HL-60/S4 (cell line): ENCODE data around the gene GPR155.
"Not testable (repeated sequence)": the region's sequence is repeated elsewhere in the genome, so short reads cannot be mapped to it uniquely, and the experiment has no call there.

ENCODE experiments used
- in situ Hi-C: fragments of 300-500 bp; cut with MboI; formaldehyde crosslinking; loops from 2 replicates; pipeline ENCODE4 v1.14.3; 2022; ENCODE audit warnings: low sequenced_read_pairs

The GPR155 gene

DNA sequence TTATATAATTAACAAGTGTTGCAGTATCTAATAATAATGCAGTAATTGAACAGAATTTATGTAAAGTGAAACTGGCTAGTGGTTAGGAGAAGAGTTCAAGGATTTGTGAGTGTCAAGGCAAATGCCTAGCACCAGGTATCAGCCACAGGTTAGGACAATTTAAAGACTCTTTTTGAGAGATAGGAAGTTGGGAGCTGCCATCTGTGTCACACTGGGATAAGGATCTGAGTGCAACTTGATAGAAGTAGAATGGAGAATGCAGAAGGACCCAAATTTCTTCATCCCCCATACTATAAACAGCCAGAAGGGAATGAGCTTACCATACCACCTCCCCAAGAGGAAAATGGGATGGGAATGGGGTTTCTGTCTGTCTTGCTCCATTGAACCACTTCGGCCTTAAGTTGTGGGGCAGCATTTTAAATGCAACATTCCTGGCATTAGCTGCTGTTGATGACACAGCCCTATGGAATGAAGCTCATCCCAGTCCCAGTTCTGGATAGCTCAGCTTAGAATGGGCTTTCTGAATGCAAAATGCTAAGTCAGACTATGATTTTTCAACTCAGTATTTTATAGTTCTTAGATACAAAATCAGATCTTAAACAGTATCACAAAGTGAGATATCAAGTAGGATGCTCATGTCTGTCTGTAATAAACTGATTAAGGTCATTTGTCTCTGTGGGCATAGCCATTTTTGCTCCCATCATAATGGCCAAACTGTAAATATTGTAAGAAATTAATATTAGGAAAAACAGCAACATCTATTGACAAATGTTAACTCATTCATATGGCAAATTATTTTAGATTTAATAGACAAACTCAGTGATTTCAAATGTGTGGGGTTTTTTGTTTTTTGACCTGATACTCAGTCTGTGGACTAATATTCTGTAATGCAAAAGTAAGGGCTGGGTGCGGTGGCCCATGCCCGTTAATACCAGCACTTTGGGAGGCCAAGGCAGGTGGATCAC is 44.0 kb downstream of the GPR155 start:
- in situ Hi-C loops, result no loop called here

DNA sequence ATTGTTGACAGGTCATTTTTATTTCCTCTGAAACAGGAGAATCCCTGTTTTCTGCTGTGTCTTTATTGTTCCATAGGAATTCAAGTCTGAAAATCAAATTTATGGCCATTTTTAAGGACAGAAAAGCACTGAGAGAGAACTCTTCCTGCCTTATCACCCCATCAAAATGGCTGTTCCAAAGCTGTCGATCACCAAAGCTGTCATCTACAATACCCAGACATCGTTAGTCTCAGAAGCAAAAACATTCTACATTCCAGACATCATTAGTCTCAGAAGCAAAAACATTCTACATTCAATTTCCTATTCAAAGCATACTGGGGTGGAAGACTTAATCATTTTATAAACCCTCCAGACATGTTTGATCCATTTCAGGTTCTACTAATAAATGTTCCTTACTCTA is 46.9 kb downstream of the GPR155 start:
- in situ Hi-C loops, result no loop called here

DNA sequence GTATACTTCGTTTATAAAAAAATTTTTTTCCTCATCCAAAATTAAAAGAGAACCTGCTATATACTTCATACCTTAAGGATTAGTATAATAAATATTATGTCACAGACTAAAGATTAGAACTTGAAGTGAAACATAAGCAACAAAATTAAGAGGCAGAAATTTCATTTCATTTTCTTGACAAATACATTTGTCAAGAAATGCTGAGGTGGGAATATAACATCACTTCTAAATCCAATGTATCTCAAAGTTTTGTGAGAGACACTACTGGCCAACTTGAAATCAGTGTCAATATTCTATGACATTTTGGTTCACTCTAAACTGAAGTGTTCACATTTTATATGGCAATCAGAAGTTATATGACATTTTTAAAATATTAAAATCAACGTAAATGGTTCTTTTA is 47.5 kb downstream of the GPR155 start:
- in situ Hi-C loops, result no loop called here

DNA sequence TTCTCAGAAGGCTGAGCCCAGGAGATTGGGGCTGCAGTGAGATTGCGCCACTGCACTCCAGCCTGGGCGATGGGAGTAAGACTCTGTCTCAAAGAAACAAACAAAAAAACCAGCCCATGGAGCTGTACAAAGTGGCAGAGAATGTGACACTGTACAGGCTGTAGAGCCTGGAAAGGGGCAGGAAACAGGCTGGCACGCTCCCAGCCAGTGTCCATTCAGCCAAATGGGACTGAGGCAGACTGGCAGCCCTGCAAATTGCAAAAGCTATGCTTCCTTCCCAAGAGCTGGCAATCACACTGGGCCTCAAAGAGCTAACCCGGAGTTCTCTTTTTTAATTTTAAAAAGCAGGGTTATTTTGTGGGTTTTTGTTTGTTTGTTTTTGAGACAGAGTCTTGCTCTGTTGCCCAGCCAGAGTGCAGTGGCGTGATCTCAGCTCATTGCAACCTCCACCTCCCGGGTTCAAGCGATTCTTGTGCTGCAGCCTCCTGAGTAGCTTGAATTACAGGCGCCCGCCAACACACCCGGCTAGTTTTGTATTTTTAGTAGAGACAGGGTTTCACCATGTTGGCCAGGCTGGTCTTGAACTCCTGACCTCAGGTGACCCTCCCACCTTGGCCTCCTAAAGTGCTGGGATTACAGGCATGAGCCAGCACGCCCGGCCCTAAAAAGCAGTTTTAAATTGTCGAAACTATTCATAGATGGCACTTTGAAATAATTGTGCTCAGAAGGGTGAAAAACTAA is 48.5 kb downstream of the GPR155 start:
- in situ Hi-C loops, result no loop called here

DNA sequence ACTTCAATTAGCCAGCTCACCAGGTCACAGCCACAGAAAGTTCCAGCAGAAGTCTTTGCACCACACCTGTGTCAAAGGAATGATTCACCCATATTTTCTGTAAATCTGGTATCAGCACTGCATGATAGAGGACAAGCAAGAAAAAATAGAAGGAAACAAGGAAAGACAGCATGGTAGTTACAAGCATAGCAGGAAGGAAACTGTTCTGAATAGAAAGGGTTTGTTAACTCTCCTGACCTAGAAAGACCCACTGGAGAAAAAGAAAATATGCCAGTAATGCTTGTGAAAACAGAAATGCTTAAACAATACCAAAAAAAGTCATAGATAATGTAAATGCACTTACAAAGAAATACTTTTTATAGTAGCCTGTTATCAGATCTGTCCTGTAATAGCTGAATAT is 50.5 kb downstream of the GPR155 start:
- in situ Hi-C loops, result no loop called here

DNA sequence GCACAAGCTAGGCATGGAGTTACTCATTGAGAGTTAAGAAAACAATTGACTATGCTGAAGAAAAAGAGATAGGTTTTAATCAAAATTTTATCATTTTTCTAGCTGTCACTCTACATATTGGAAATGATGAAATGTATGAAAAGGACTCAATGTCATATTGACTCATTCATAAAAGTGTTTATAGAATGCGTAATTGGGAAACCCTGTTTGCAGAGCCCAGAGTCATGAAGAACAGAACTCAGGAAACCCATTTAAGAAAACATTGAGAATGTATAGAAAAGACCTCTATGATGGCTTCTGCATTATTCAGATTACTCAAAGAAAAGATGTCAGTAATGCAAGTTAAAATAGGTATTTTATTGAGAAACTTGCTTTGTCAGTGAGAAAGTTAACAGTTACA is 54.9 kb downstream of the GPR155 start:
- in situ Hi-C loops, result no loop called here

DNA sequence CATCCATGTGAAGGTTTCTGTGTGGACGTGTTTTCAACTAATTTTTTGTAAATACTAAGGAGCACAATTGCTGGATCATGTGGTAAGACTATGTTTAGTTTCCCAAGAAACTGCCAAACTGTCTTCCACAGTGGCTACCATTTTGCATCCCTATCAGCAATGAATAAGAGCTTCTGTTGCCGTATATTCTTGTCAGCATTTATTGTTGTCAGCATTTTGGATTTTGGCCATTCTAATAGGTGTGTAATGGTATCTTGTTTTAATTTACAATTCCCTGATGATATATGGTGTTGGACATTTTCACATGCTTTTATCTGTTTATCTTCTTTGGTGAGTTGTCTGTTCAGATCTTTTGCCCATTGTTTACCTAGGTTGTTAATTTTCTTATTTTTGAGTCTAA is 56.8 kb downstream of the GPR155 start:
- in situ Hi-C loops, result no loop called here

DNA sequence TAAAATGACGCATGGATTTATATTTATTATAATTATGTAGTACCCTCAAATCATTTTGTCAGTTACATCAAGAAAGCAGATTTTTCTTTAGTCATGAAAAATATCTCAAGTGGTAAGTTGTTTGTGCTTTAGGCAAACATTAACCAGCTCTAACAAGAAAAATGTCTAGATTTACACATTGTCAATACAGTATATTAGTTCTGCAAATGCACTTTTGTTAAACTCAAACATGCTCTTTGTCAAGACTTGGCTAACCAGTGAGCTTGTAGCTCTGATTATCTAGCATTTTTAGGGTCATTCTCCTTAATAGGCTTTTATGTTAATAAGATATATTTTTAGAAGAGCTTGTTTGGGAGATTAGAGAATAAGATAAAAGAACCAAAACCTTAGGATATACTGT is 58.6 kb downstream of the GPR155 start:
- in situ Hi-C loops, result no loop called here

DNA sequence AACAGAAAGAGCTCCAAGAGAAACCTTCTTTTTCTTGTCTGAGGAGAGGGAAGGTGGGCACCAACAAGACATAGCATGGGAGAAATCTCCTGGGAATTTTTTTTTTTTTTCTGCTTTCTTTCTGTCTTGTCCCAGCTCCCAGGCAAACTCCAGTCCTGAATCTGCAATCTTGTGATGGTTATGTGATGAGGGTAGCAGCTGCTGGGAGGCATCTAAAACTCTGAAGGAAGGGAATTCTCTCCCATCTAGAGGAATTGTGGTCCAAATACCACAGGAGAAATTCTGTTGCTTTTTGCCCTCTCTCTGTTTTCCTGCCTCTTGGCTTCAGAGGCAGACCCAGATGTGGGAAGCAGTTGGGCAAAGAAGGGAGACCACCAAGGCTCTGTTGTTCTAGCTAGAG is 74.6 kb downstream of the GPR155 start:
- in situ Hi-C loops, result no loop called here

DNA sequence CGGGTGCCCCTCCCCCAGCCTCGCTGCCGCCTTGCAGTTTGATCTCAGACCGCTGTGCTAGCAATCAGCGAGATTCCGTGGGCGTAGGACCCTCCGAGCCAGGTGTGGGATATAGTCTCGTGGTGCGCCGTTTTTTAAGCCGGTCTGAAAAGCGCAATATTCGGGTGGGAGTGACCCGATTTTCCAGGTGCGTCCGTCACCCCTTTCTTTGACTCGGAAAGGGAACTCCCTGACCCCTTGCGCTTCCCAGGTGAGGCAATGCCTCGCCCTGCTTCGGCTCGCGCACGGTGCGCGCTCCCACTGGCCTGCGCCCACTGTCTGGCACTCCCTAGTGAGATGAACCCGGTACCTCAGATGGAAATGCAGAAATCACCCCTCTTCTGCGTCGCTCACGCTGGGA is 76.8 kb downstream of the GPR155 start:
- in situ Hi-C loops, result not testable (repeated sequence)

DNA sequence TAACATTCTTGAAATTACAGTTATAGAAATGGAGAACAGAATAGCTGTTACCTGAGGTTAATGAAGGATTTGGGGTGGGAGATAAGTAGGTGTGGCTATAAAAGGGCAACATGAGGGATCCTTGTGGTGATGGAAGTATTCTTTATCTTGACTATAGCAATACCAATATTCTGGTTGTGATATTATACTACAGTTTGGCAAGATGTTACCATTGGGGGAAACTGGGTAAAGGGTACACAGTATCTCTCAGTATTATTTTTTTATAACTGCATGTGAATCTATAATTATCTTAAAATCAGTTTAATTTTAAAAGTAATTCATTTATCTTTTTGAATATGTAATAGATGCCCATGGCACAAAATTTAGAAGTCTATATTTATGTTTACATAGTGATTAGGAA is 83.2 kb downstream of the GPR155 start:
- in situ Hi-C loops, result no loop called here

DNA sequence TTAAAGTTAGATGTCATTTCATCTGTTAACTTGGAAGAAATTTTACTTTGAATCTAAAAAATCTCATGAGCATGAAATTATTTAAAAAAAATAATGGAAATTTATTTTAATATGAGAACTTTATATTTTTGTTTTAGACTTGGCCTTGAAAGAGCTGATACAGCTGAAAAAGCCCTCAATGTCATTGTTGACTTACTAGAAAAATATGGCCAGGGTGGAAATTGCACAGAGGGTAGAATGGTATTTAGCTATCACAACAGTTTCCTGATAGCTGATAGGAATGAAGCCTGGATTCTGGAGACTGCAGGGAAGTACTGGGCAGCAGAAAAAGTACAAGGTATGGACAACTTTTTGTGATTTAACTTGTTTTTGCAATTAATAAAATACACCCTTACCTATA is 86.0 kb downstream of the GPR155 start:
- in situ Hi-C loops, result no loop called here

DNA sequence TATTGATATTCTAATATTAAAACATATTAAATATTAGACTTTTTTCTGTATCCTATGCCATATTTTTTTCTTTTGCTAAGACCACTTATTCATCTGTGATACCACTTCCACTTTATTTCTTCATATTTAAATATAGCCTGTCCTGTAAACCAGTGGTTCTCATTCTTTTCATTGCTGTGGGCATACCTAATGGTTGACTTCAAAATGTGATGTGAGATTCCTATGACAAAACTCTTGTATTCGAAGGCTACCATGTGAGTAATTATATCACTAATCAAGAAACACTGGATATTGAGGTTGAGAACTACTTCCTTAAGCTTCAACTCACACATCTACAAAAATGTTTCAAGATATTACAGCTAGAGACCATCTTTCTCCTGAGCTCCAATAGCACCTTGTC is 87.7 kb downstream of the GPR155 start:
- in situ Hi-C loops, result no loop called here

DNA sequence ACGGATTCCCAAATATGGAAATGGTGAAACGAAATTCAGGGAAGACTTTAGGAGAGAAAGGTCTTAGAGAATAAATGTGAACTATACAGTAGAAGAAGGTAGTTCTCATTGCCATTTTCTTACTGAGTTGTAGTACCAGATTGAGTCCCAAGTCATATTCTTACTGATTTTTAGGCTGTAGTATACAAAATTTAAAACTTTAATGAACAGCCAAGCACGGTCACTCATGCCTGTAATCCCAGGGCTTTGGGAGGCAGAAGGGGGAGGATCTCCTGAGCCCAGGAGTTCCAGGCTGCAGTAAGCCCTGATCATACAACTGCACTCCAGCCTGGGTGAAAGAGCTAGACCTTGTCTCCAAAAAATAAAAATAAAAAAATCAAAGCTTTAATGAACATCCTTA is 89.1 kb downstream of the GPR155 start:
- in situ Hi-C loops, result no loop called here

DNA sequence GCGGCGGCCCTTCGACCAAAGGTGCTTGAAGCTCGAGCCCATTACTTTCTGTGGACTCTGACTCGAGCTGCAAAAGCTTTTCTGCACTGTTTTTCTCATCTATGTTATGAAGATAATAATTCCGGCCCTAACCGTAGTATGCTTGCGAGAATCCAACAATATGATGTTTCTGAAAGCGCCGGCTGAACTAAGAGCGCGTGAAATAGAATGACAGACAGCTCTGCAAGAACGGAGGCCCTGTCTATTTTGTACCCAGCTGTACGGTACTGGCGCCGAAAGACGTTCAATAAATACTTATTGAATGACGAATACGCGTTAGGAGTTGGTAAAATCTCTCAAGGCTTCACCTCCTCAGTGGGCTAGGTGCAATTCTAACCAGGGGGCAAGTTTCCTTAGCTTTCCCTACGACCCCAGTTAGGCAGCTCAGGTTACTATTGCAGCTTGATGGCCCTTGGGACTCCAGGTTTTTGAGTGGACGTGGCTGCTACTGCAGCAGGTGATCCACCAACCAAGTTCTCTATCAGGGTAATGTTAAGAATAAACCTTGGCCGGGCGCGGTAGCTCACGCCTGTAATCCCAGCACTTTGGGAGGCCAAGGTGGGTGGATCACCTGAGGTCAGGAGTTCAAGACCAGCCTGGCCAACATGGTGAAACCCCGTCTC is 90.7 kb downstream of the GPR155 start:
- in situ Hi-C loops, result no loop called here

DNA sequence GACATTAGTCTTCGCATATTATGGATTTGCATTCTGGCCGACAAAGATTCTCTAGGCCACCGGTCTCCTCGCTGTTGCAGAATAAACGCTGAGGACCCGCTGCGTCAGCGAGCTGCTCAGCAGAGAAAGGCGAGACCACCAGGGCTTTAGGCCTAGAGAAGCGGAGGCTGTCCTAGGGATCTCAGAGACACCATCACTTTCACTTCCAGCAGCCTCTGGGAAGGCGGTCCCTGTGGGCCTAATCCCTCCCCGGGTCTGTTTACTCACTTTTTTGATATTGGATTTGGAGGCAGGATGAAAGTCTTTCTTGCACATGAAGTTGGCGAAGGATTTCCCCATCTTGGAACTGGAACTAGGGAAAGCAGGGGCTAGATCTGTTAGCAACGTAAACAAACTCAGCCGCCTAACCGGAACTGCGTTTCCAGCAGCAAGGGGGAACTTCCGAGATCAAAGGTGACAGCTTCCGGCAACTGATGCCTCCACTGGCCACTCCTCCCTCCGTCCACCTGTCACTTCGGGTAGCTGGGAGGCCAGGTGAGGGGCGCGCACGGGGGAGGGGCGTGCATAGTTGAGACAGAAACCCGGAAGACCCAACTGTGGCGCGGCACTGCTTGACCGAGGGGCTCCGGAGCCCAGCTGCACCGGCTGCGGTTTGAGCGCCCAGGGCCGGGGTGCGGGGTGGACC is 91.4 kb downstream of the GPR155 start, which contains the start of gene SCRN3:
Gene SCRN3, plus strand, starts transcription at position 447 of the 685 bp plus-strand sequence. CDS start 2,554 bp downstream, outside the sequence.
- in situ Hi-C loops, result no loop called here

DNA sequence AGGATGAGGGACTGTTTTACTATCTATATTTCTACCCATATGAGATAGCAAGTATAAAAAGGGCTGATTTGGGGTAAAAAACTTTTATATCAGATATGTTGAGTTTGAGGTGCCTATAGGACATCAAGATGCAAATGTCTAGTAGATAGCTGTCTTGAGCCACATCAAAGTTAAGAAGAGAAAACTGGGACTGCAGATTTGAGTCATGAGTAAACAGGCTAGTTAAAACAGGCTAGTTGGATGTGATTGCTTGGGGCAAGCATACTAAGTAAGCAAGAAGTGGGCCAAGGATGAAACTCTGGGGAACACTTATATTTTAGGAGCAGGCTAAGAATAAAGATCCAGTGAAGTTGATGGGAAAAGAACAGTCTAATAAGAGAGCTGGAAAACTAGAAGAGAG is 94.1 kb downstream of the GPR155 start:
- in situ Hi-C loops, result no loop called here

DNA sequence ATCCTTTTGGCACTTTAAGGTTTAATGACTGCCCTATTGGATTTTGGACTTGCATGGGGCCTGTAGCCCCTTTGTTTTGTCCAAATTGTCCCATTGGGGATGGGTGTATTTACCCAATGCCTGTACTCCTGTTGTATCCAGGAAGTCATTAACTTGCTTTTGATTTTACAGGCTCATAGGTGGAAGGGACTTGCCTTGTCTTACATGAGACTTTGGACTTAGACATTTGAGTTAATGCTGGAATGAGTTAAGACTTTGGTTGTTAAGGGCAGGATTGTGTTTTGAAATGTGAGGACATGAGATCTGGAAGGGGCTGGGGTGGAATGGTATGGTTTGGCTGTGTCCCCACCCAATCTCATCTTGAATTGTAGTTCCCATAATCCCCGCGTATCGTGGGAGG is 96.5 kb downstream of the GPR155 start:
- in situ Hi-C loops, result not testable (repeated sequence)

DNA sequence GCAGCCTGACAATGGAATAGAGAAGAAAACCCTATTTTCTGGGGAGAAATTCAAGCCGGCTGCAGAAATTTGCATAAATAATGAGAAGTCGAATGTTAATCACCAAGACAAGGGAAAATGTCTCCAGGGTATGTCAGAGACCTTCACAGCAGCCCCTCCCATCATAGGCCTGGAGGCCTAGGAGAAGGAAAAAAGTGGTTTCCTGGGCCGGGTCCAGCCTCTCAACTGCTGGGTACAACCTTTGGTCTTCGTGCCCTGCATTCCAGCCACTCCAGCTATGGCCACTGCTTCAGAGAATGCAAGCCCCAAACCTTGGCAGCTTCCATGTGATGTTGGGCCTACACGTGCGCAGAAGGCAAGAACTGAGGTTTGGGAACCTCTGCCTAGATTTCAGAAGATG is 97.3 kb downstream of the GPR155 start:
- in situ Hi-C loops, result no loop called here

DNA sequence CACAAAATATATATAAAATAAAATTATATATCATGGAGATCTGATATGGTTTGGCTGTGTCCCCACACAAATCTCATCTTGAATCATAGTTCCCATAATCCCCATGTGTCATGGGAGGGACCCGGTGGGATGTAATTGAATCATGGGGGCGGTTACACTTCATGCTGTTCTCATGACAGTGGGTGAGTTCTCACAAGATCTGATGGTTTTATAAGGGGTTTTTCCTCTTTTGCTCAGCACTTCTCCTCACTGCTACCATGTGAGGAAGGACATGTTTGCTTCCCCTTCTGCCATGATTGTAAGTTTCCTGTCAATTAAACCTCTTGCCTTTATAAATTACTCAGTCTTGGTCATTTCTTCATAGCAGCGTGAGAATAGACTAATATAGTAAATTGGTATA is 98.1 kb downstream of the GPR155 start:
- in situ Hi-C loops, result not testable (repeated sequence)

DNA sequence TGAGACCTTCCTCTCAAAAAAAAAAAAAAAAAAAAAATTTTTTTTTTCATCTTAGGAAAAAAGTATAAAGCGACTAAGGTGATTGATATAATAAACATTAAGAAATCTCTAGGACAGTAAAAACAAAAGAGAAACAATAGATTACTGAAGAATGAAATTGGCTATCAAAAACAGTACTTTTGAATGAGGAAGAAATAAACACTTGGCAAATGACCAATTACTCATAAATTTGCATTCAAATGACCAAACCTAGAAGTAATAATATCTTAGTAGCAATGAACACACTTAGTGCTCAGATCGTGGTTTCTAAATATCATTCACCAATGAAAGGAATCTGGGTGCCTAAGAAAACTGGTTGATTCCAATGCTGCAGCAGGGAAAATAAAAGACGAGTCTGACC is 101.6 kb downstream of the GPR155 start:
- in situ Hi-C loops, result no loop called here
